ENCODE results near the gene USH2A.

DNA sequence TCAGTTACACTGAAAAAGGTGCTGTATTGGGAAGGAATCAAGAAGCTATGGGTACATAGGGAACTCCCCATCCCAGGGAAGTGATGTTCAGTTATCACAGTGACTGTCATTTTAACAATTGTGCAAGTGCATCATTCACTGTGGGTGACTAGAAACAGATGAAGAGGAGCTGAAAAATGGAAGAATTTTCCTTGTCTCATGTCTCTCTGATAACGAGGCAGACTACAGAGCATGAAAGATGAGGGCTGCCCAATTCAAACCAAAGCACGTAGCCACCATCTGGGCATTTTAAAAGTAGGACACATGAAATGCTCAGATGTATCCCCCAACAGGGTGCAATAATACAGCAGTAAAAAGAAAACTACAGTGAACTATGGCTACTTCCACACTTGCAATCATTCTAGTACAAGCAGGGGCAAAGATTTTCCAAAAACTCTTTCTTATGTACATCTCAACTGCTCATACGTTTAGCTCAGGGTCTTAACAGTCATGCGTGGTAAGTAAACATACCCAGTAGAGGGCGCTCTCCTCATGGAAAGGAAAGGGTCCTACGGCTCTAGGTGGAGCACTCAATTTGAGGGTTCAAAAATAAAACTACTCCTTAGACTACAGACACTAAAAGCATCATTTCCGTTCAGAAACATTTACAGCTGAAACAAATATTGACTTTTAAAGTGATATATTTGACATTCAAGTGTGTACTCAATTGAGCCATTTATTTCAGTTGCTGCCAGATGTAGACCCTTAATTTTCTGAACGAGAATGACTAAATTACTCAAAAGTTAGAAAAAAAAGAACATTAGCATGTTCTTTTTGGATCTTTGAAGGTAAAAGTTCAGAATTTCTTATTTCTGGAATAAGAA is 713.0 kb downstream of the USH2A start:
- TF ChIP-seq, protein P1, sequence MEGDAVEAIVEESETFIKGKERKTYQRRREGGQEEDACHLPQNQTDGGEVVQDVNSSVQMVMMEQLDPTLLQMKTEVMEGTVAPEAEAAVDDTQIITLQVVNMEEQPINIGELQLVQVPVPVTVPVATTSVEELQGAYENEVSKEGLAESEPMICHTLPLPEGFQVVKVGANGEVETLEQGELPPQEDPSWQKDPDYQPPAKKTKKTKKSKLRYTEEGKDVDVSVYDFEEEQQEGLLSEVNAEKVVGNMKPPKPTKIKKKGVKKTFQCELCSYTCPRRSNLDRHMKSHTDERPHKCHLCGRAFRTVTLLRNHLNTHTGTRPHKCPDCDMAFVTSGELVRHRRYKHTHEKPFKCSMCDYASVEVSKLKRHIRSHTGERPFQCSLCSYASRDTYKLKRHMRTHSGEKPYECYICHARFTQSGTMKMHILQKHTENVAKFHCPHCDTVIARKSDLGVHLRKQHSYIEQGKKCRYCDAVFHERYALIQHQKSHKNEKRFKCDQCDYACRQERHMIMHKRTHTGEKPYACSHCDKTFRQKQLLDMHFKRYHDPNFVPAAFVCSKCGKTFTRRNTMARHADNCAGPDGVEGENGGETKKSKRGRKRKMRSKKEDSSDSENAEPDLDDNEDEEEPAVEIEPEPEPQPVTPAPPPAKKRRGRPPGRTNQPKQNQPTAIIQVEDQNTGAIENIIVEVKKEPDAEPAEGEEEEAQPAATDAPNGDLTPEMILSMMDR (IDR thresholded peaks at IDR 0.05; ENCODE audit: poor library complexity, severe bottlenecking), result peak; percentile 45
- TF ChIP-seq RAD21 (conservative IDR thresholded peaks at IDR 0.05) (no peak), POLR2AphosphoS5 (IDR thresholded peaks at IDR 0.05) (no peak), SMC3 (conservative IDR thresholded peaks at IDR 0.05; ENCODE audit: poor library complexity) (no peak), EZH2 (IDR thresholded peaks at IDR 0.05; ENCODE audit: borderline replicate concordance, insufficient read depth, low read length, poor library complexity, severe bottlenecking) (no peak)
